Activated CD4-positive, CD25-positive, alpha-beta regulatory T cell treated with anti-CD3 and anti-CD28 coated beads, Interleukin-2, amount 50 U/mL, for 24 hours (primary cell): ENCODE measurements around the gene MKRN1.
"Not testable (repeated sequence)": the region's sequence is repeated elsewhere in the genome, so short reads cannot be mapped to it uniquely, and the experiment has no call there.

ENCODE experiments used
- ATAC-seq, 2 donors: fragments of 150-1000 bp; cut with Tn5 transposase; one replicate each; pipeline ENCODE4 v1.10.0; 2021; ENCODE audit warnings: mild to moderate bottlenecking in 1 of 2, moderate library complexity in 1 of 2

Gene MKRN1

DNA sequence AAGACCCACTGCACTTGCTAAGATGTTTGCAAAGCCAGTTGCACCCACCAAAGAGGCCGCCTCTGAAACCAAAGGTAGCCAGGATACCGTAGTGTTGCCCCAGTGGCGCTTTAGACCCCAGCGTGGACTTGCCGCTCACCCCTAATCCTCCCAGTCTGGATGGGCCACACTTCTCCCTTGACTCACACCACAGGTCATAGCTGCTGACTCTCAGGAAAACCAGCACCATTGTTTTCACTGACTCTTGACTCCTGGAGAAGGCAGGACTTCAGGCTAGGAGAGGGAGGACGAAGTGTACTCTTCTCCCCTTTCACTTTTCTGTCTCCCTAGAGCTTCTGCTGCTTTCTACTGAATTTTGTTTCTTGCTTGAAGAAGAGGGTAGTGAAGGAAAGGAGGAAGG lies 53.2 kb downstream of the MKRN1 start:
- ATAC-seq: no peak

GRCh38 chr7:140425718-140426117 lies 53.6 kb downstream of the MKRN1 start:
- no peak for ATAC-seq

DNA sequence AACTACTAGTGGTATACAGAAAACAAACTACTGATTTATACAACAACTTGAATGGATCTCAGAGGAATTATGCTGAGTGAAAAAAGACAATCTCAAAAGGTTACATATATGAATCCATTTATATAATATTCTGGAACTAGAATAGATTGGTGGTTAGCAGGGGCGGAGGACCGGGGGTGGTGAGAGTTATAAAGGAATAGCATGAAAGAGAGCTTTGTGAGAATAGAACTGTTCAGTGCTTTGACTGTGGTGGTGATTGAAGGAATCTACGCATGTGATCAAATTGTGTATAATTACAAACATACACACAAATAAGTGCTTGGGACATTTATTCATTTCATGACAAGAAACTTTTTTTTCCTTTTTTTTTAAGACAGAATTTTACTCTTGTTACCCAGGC lies 55.8 kb downstream of the MKRN1 start:
- no peak for ATAC-seq

- no peak for ATAC-seq
Observed at GRCh38 chr7:140421521-140421920, 57.8 kb downstream of the MKRN1 start.

DNA sequence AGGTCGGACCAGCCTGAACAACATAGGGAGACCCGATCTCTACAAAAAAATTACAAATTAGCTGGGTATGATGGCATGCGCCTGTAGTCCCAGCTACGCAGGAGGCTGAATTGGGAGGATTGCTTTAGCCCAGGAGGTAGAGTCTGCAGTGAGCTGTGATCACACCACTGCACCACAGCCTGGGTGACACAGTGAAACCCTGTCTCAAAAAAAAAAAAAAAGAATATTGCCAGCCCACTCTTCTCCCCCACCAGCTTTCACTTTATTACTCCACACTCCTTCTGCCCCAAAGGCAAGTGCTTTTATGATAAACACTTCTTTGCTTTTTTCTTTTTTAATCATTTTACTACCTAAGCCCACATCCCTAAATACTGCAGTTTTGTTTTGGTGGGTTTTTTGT lies 60.7 kb downstream of the MKRN1 start:
- ATAC-seq: no peak

DNA sequence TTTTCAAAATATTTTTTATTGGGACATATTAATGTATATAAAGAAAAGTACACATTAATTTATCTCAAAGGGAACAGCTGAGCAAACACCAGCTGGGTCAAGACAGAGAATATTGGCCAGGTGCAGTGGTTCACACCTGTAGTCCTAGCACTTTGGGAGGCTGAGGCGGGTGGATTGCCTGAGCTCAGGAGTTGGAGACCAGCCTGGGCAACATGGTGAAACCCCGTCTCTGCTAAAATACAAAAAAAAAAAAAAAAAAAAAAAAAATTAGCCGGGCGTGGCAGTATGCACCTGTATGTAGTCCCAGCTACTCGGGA lies 61.2 kb downstream of the MKRN1 start:
- ATAC-seq: not testable (repeated sequence)

DNA sequence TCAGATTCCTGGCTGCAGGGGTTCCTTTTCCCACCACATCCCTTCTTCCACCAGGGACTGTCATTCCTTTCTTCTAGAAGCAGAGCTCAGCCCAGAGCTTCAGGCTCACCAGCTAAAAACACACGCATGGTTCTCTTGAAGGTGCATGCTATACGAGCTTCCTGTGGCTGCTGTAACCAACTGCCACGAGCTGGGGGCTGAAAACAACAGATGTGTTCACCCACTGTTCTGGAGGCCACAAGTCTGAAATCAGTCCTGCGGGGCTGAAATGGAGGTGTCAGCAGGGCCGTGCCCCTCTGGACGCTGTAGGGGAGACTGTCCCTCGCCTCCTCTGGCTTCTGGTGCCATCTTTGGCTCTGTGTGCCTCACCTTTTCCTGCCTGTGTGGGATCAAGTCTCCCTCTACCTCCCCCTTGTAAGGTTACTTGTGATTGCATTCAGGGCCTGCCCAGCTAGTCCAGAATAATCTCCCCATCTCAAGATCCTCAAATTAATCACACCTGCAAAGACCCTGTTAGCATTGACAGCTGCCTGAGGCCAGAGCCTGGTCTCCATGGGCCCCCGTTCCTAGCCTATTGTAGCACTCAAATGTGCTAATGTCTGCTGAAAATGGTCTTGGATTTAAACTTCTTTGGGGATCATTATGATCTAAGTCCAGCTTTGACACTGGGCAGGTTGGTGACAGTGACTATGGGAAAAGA lies 61.7 kb downstream of the MKRN1 start:
- no peak for ATAC-seq

- no peak for ATAC-seq
Observed at GRCh38 chr7:140416560-140416959, 62.7 kb downstream of the MKRN1 start.

DNA sequence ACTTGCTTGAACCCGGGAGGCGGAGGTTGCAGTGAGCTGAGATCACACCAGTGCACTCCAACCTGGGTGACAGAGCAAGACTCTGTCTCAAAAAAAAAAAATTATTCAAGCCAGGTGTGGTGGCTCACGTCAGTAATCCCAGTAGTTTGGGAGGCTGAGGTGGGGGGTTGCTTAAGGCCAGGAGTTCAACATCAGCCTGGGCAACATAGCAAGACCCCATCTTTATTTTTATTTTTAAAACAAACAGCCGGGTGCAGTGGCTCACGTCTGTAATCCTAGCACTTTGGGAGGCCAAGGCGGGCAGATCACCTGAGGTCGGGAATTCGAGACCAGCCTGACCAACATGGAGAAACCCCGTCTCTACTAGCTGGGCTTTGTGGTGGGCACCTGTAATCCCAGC lies 63.5 kb downstream of the MKRN1 start:
- ATAC-seq: not testable (repeated sequence)

- ATAC-seq: no peak
Observed at GRCh38 chr7:140415361-140415760, 63.9 kb downstream of the MKRN1 start.

GRCh38 chr7:140404565-140405065 lies 74.7 kb downstream of the MKRN1 start:
- ATAC-seq: no peak

- ATAC-seq: peak; percentile 77 to 85
Observed at GRCh38 chr7:140403878-140404564, 75.3 kb downstream of the MKRN1 start, which contains the start of gene RAB19. Gene RAB19, plus strand, starts transcription at chr7:140404058. Its CDS starts 3,589 bp downstream, at chr7:140407647.
